Testis (tissue), 2 donors: ENCODE data around the gene RANBP3.
"Not testable (repeated sequence)": the region's sequence is repeated elsewhere in the genome, so short reads cannot be mapped to it uniquely, and the experiment has no call there.

Source experiments
- CTCF ChIP-seq, 3 experiments: fragments of 450-650 bp in 2 of 3; fragments of 200-600 bp in 1 of 3; sonication (generic) in 1 of 3; IDR thresholded peaks; one replicate each; pipeline ENCODE4 v1.5.1; 2016 to 2019; ENCODE audit warnings: antibody characterized with exemption in 3 of 3, mild to moderate bottlenecking in 2 of 3, moderate library complexity in 1 of 3
- POLR2A ChIP-seq: fragments of 450-650 bp; IDR thresholded peaks from one replicate; pipeline ENCODE4 v1.6.1; 2017; ENCODE audit warnings: antibody characterized with exemption, mild to moderate bottlenecking, moderate library complexity

- TF ChIP-seq CTCF (IDR thresholded peaks at IDR 0.05); POLR2A: not testable (repeated sequence)
Measured at GRCh38 chr19:5961641-5961968, 16.3 kb downstream of the RANBP3 start.
